GM13976 (cell line): ENCODE data around the gene RTP4.

Experiments used
- DNase-seq: peaks from one replicate; pipeline ENCODE4 v3.0.0; 2012; ENCODE audit warnings: low spot score
- CTCF ChIP-seq: IDR thresholded peaks from 2 replicates; pipeline ENCODE4 v1.5.1; 2012; ENCODE audit warnings: borderline replicate concordance, mild to moderate bottlenecking; ENCODE audit not compliant: insufficient read depth; ENCODE audit errors: extremely low read depth, missing control alignments, control extremely low read depth
- in situ Hi-C: fragments of 300-500 bp; cut with MboI; formaldehyde crosslinking; loops from one replicate; pipeline ENCODE4 v1.12.0; 2022; ENCODE audit warnings: low sequenced_read_pairs, mixed read lengths, inconsistent platforms; ENCODE audit not compliant: unreplicated experiment

Gene RTP4

GRCh38 chr3:187325632-187326031 lies 42.6 kb upstream of the RTP4 start:
- TF ChIP-seq CTCF: no peak
- no peak for DNase-seq
- in situ Hi-C loops: no loop called here

GRCh38 chr3:187327845-187328244 lies 40.3 kb upstream of the RTP4 start:
- DNase-seq: no peak
- in situ Hi-C loops: no loop called here
- TF ChIP-seq CTCF: no peak

- in situ Hi-C loops: no loop called here
- TF ChIP-seq CTCF: no peak
- DNase-seq: no peak
Observed at GRCh38 chr3:187328691-187329090, 39.5 kb upstream of the RTP4 start.

GRCh38 chr3:187334904-187335303 lies 33.3 kb upstream of the RTP4 start:
- in situ Hi-C loops: no loop called here
- DNase-seq: no peak
- no peak for TF ChIP-seq CTCF

- in situ Hi-C loops: no loop called here
- no peak for TF ChIP-seq CTCF
- no peak for DNase-seq
Observed at GRCh38 chr3:187336322-187336721, 31.9 kb upstream of the RTP4 start.

- TF ChIP-seq CTCF: no peak
- in situ Hi-C loops: no loop called here
- no peak for DNase-seq
Observed at GRCh38 chr3:187340578-187340977, 27.6 kb upstream of the RTP4 start.

GRCh38 chr3:187342255-187342654 lies 25.9 kb upstream of the RTP4 start:
- DNase-seq: no peak
- TF ChIP-seq CTCF: no peak

More at GRCh38 chr3:187342255-187342654, 25.9 kb upstream of the RTP4 start:
- in situ Hi-C loops: no loop called here
